IMR-90 (cell line): ENCODE data around the gene ZNF764. TPM values are rescaled to one million over a fixed set of nuclear protein-coding genes. Genes with fewer than 3 reads are reported as not detected.

ENCODE experiments used
- ATAC-seq: fragments of 200-7000 bp; cut with Tn5 transposase; 2 replicates; pipeline ENCODE4 v1.9.1; 2020; ENCODE audit warnings: low read depth, mild to moderate bottlenecking, moderate library complexity
- BruUV-seq: library from RNA; stranded (reverse); fragments of 400-500 nt; replicated peaks from 2 replicates; lab custom pipeline; 2021; lab: Mats Ljungman, UMichigan
- CTCF ChIA-PET: fragments of 300-600 bp; formaldehyde crosslinking; extraction: SDS; loops from one replicate; lab custom pipeline; 2021; ENCODE audit warnings: antibody characterized with exemption; lab: Yijun Ruan, JAX
- POLR2A ChIA-PET: fragments of 300-600 bp; sonication (Branson Sonifier 250); formaldehyde crosslinking; loops from one replicate; lab custom pipeline; 2022; ENCODE audit warnings: antibody characterized with exemption; ENCODE audit not compliant: unreplicated experiment; lab: Charles Lee
- DNase-seq: peaks from one replicate; pipeline ENCODE4 v3.0.0; 2013
- H2AFZ ChIP-seq: replicated peaks from 2 replicates; pipeline ENCODE3; 2013; ENCODE audit warnings: low read length, mild to moderate bottlenecking; ENCODE audit not compliant: poor library complexity
- H2AK5ac ChIP-seq: 2 replicates; pipeline ENCODE4 v1.6.1; 2013; ENCODE audit warnings: low read depth, low read length, inconsistent platforms
- H2AK9ac ChIP-seq: replicated peaks from 2 replicates; pipeline ENCODE3; 2013; ENCODE audit warnings: mild to moderate bottlenecking, low read depth, low read length, moderate library complexity; ENCODE audit not compliant: poor library complexity
- H2BK120ac ChIP-seq: 2 replicates; pipeline ENCODE4 v1.6.1; 2013; ENCODE audit warnings: low read depth, low read length, inconsistent platforms
- H2BK15ac ChIP-seq: 3 replicates; pipeline ENCODE4 v1.6.1; 2013; ENCODE audit warnings: low read depth, low read length, inconsistent platforms
- H2BK20ac ChIP-seq: 2 replicates; pipeline ENCODE4 v1.6.1; 2013; ENCODE audit warnings: low read depth, mild to moderate bottlenecking, inconsistent platforms, low read length, moderate library complexity
- H2BK5ac ChIP-seq: 2 replicates; pipeline ENCODE4 v1.6.1; 2013; ENCODE audit warnings: mild to moderate bottlenecking, low read depth, low read length, inconsistent platforms; ENCODE audit not compliant: poor library complexity, severe bottlenecking
- H3K14ac ChIP-seq: replicated peaks from 2 replicates; pipeline ENCODE4 v1.6.1; 2013; ENCODE audit warnings: low read depth, low read length, inconsistent platforms
- H3K18ac ChIP-seq: 2 replicates; pipeline ENCODE4 v1.6.1; 2013; ENCODE audit warnings: low read depth, low read length, control low read depth
- H3K23ac ChIP-seq: 2 replicates; pipeline ENCODE4 v1.6.1; 2013; ENCODE audit warnings: low read depth, low read length, inconsistent platforms
- H3K27ac ChIP-seq: 2 replicates; pipeline ENCODE4 v1.5.1; 2013; ENCODE audit warnings: mild to moderate bottlenecking, control low read depth, low read length; ENCODE audit not compliant: insufficient read depth
- H3K27me3 ChIP-seq: 2 replicates; pipeline ENCODE4 v1.6.1; 2013; ENCODE audit warnings: low read length; ENCODE audit not compliant: control insufficient read depth, insufficient read depth
- H3K36me3 ChIP-seq: 2 replicates; pipeline ENCODE4 v1.6.1; 2013; ENCODE audit warnings: low read length, mixed read lengths; ENCODE audit not compliant: control insufficient read depth, insufficient read depth
- H3K4ac ChIP-seq: 2 replicates; pipeline ENCODE4 v1.6.1; 2013; ENCODE audit warnings: low read depth, low read length, inconsistent platforms
- H3K4me1 ChIP-seq: 2 replicates; pipeline ENCODE4 v1.6.1; 2013; ENCODE audit warnings: low read length, mixed read lengths; ENCODE audit not compliant: control insufficient read depth, insufficient read depth
- H3K4me2 ChIP-seq: 2 replicates; pipeline ENCODE4 v1.6.1; 2013; ENCODE audit warnings: low read depth, mild to moderate bottlenecking, control low read depth, low read length, moderate library complexity
- H3K4me3 ChIP-seq: 2 replicates; pipeline ENCODE4 v1.5.1; 2013; ENCODE audit warnings: low read depth, mild to moderate bottlenecking, control low read depth, low read length, moderate library complexity; ENCODE audit not compliant: insufficient read depth
- H3K56ac ChIP-seq: 2 replicates; pipeline ENCODE4 v1.6.1; 2013; ENCODE audit warnings: low read length, inconsistent platforms; ENCODE audit not compliant: insufficient read depth; ENCODE audit errors: extremely low read depth
- H3K79me1 ChIP-seq, 2 experiments: 2 replicates each; pipeline ENCODE4 v1.6.1; 2013; ENCODE audit warnings: low read length in 2 of 2, inconsistent platforms in 1 of 2, low read depth in 1 of 2
- H3K9ac ChIP-seq: 2 replicates; pipeline ENCODE4 v1.6.1; 2013; ENCODE audit warnings: low read depth, low read length, control low read depth
- H3K9me1 ChIP-seq: 2 replicates; pipeline ENCODE4 v1.6.1; 2013; ENCODE audit warnings: low read length, inconsistent platforms; ENCODE audit not compliant: insufficient read depth
- H3K9me3 ChIP-seq: 2 replicates; pipeline ENCODE4 v1.6.1; 2013; ENCODE audit warnings: low read length; ENCODE audit not compliant: control insufficient read depth, insufficient read depth
- H4K20me1 ChIP-seq: 2 replicates; pipeline ENCODE4 v1.6.1; 2013; ENCODE audit warnings: low read length, inconsistent platforms; ENCODE audit not compliant: insufficient read depth
- H4K5ac ChIP-seq: 2 replicates; pipeline ENCODE4 v1.6.1; 2013; ENCODE audit warnings: mild to moderate bottlenecking, low read depth, low read length, control low read depth
- H4K8ac ChIP-seq, 2 experiments: 2 replicates each; pipeline ENCODE4 v1.6.1; 2013; ENCODE audit warnings: low read depth in 2 of 2, low read length in 2 of 2, control low read depth in 1 of 2, inconsistent platforms in 1 of 2
- H4K91ac ChIP-seq: 2 replicates; pipeline ENCODE4 v1.6.1; 2013; ENCODE audit warnings: low read depth, low read length, inconsistent platforms; ENCODE audit not compliant: insufficient read depth
- BHLHE40 ChIP-seq: fragments of 150-350 bp; IDR thresholded peaks from 2 replicates; pipeline ENCODE4 v1.6.1; 2016; ENCODE audit warnings: mild to moderate bottlenecking, low read depth, low read length
- CEBPB ChIP-seq: IDR thresholded peaks from 2 replicates; pipeline ENCODE4 v1.6.1; 2012; ENCODE audit warnings: low read depth, low read length, improper control_type of control experiment
- CHD1 ChIP-seq: IDR thresholded peaks from 2 replicates; pipeline ENCODE4 v1.6.1; 2012; ENCODE audit warnings: low read depth, low read length, improper control_type of control experiment
- CTCF ChIP-seq: conservative IDR thresholded peaks from 2 replicates; pipeline ENCODE4 v1.5.1; 2012; ENCODE audit warnings: mild to moderate bottlenecking, low read depth, low read length, improper control_type of control experiment
- FOS ChIP-seq: fragments of 150-350 bp; IDR thresholded peaks from 2 replicates; pipeline ENCODE4 v1.6.1; 2016; ENCODE audit warnings: low read depth, low read length
- MXI1 ChIP-seq: IDR thresholded peaks from 2 replicates; pipeline ENCODE4 v1.6.1; 2012; ENCODE audit warnings: low read depth, mild to moderate bottlenecking, low read length, moderate library complexity, borderline replicate concordance
- NFE2L2 ChIP-seq: fragments of 150-350 bp; IDR thresholded peaks from 2 replicates; pipeline ENCODE4 v1.6.1; 2016; ENCODE audit warnings: low read depth, mild to moderate bottlenecking, low read length
- RAD21 ChIP-seq: IDR thresholded peaks from 2 replicates; pipeline ENCODE4 v1.6.1; 2012; ENCODE audit warnings: low read length, improper control_type of control experiment
- RFX5 ChIP-seq: IDR thresholded peaks from 2 replicates; pipeline ENCODE4 v1.8.0; 2012; ENCODE audit warnings: low read depth, mild to moderate bottlenecking, low read length, moderate library complexity
- SMC3 ChIP-seq: fragments of 150-350 bp; IDR thresholded peaks from 2 replicates; pipeline ENCODE4 v1.6.1; 2016; ENCODE audit warnings: low read depth, mild to moderate bottlenecking, antibody characterized with exemption, low read length, moderate library complexity
- WGBS, 2 experiments: methylation state at CpG; one replicate each; pipeline versions ENCODE4 v1.1.5 to v1.1.7; 2013; ENCODE audit warnings: missing lambda C conversion rate in 2 of 2; ENCODE audit not compliant: insufficient read length in 1 of 2; ENCODE audit errors: extremely low coverage in 2 of 2; 5-methylcytosine and 5-hydroxymethylcytosine counted together
- dilution Hi-C: fragments of 300-500 bp; cut with HindIII; formaldehyde crosslinking; loops from one replicate; pipeline ENCODE4 v1.14.3; 2018; ENCODE audit warnings: low sequenced_read_pairs; ENCODE audit not compliant: unreplicated experiment
- in situ Hi-C: fragments of 300-500 bp; cut with MboI; formaldehyde crosslinking; loops from 3 replicates; pipeline ENCODE4 v1.14.3; 2019; ENCODE audit warnings: low sequenced_read_pairs, inconsistent platforms, mixed read lengths
- intact Hi-C: fragments of 100-400 bp; cut with micrococcal nuclease; formaldehyde crosslinking; loops from 2 replicates; pipeline ENCODE4 v1.10.0; 2022
- polyA plus RNA-seq, 3 experiments: library from polyadenylated mRNA; depleted of rRNA; stranded (reverse); fragments of >200 nt; gene quantifications; 2 replicates each; pipeline ENCODE4 v1.2.3, GENCODE V29; 2012; ENCODE audit warnings: low replicate concordance in 1 of 3
- total RNA-seq: library from RNA; depleted of rRNA; stranded (reverse); fragments of >200 nt; gene quantifications from 2 replicates; pipeline ENCODE4 v1.2.3, GENCODE V29; 2012

The ZNF764 gene
- total and polyA plus RNA-seq, 2 of the 4 experiments (the other 2 are of a cell fraction) = 2.2 to 4.6 TPM

- Histone ChIP-seq H3K4me1 (peaks cover 6% of the 10 kb centered on the region; the same call in 1 of the 2 replicates), H3K18ac (no peak overlapping the region), H2BK5ac (no peak overlapping the region), H3K9ac (no peak overlapping the region), H2AFZ (no peak overlapping the region), H3K4ac (no peak overlapping the region), H4K91ac (no peak overlapping the region), H2BK120ac (no peak overlapping the region), H3K4me3 (no peak overlapping the region), H4K8ac (no peak overlapping the region), H3K9me1 (no peaks in the 10 kb centered on the region; the same call in 1 of the 2 replicates), H3K36me3 (peaks cover 16% of the 10 kb centered on the region), H2AK5ac (no peak overlapping the region), H2BK20ac (no peak overlapping the region), H2AK9ac (no peak overlapping the region), H3K27ac (no peak overlapping the region), H4K5ac (no peak overlapping the region), H3K23ac (no peak overlapping the region), H3K9me3 (no peaks in the 10 kb centered on the region; the same call in 1 of the 2 replicates), H3K14ac (no peak overlapping the region), H4K20me1 (no peaks in the 10 kb centered on the region), H3K27me3 (no peaks in the 10 kb centered on the region), H3K56ac (no peak overlapping the region), H2BK15ac (no peak overlapping the region), H3K79me1 (0 out of 4 replicates have a peak, but pooled peaks cover 0 to 6% of the 10 kb centered on the region in 2 experiments), H3K4me2 (no peak overlapping the region)
- in situ Hi-C loops (no loop called here), intact Hi-C loops (no loop called here), dilution Hi-C loops (no loop called here)
- DNase-seq (no peak), ATAC-seq (no peak)
- TF ChIP-seq BHLHE40 = no peak
- no peak for TF ChIP-seq SMC3
- no peak for TF ChIP-seq MXI1
- no peak for TF ChIP-seq RFX5
- TF ChIP-seq CTCF = no peak
- no peak for TF ChIP-seq FOS
- no peak for TF ChIP-seq CHD1
- no peak for TF ChIP-seq CEBPB
- no peak for TF ChIP-seq RAD21
- no peak for TF ChIP-seq NFE2L2
- ChIA-PET POLR2A (no interaction called here), CTCF (interaction anchor here (0.5 kb wide), 1 partner anchor 11 kb away, joined by 3 read pairs; no protein-coding TSS in a partner anchor)
- 82% methylated on average over 2 of the region's 3 CpGs; no CpG with 5 or more reads in 1 of the 2 experiments for WGBS, 2 experiments
- BruUV-seq = no TSS peak
These were observed 42.0 kb upstream of the ZNF764 start for GRCh38 chr16:30600215-30600614.
